HG02623 (cell line): ENCODE data around the gene SPATA24.
"Not testable (repeated sequence)": the region's sequence is repeated elsewhere in the genome, so short reads cannot be mapped to it uniquely, and the experiment has no call there.

ENCODE experiments used
- ATAC-seq: cut with Tn5 transposase; IDR thresholded peaks from one replicate; pipeline ENCODE4 v1.9.1; 2021; ENCODE audit warnings: moderate library complexity; ENCODE audit not compliant: unreplicated experiment

SPATA24 gene

GRCh38 chr5:139417214-139417613 is 13.3 kb upstream of the SPATA24 start:
- no peak for ATAC-seq

GRCh38 chr5:139416651-139417050 is 12.8 kb upstream of the SPATA24 start:
- no peak for ATAC-seq

GRCh38 chr5:139415869-139416268 is 12.0 kb upstream of the SPATA24 start:
- no peak for ATAC-seq

- ATAC-seq, result no peak
These were observed 11.5 kb upstream of the SPATA24 start for GRCh38 chr5:139415221-139415861.

- no peak for ATAC-seq
These were observed 10.8 kb upstream of the SPATA24 start for GRCh38 chr5:139414581-139415130.

- ATAC-seq, result no peak
These were observed 10.1 kb upstream of the SPATA24 start for GRCh38 chr5:139413963-139414362.

- no peak for ATAC-seq
These were observed 9.3 kb upstream of the SPATA24 start for GRCh38 chr5:139413153-139413552.

GRCh38 chr5:139410993-139411828 is 7.3 kb upstream of the SPATA24 start:
- ATAC-seq, result no peak

GRCh38 chr5:139410121-139410992 is 6.5 kb upstream of the SPATA24 start:
- ATAC-seq, result no peak

GRCh38 chr5:139409116-139409515 is 5.2 kb upstream of the SPATA24 start:
- not testable (repeated sequence) for ATAC-seq

GRCh38 chr5:139408191-139408590 is 4.3 kb upstream of the SPATA24 start:
- no peak for ATAC-seq

- no peak for ATAC-seq
These were observed 3.6 kb upstream of the SPATA24 start for GRCh38 chr5:139407517-139407916.

- no peak for ATAC-seq
These were observed 3.1 kb upstream of the SPATA24 start for GRCh38 chr5:139406963-139407362.

- no peak for ATAC-seq
These were observed 573 bp upstream of the SPATA24 start for GRCh38 chr5:139404484-139404840.

GRCh38 chr5:139403418-139403786 is 487 bp downstream of the SPATA24 start:
- ATAC-seq, result no peak

GRCh38 chr5:139402561-139403158 is 1.2 kb downstream of the SPATA24 start:
- ATAC-seq, result no peak

- ATAC-seq, result no peak
These were observed 2.3 kb downstream of the SPATA24 start for GRCh38 chr5:139401546-139401945.

GRCh38 chr5:139399501-139400121 is 4.3 kb downstream of the SPATA24 start:
- ATAC-seq, result no peak

- no peak for ATAC-seq
These were observed 6.0 kb downstream of the SPATA24 start for GRCh38 chr5:139397921-139398320.

GRCh38 chr5:139396691-139397090 is 7.2 kb downstream of the SPATA24 start:
- no peak for ATAC-seq
